HCT116 (cell line): Measurements from ENCODE around the gene ZWILCH. TPM values are rescaled to one million over a fixed set of nuclear protein-coding genes. Genes with fewer than 3 reads are reported as not detected.

ENCODE experiments used
- ATAC-seq: fragments of 200-7000 bp; cut with Tn5 transposase; 2 replicates; pipeline ENCODE4 v1.9.1; 2020; ENCODE audit warnings: mild to moderate bottlenecking, moderate library complexity
- BruUV-seq: library from RNA; stranded (reverse); fragments of 400-500 nt; replicated peaks from 2 replicates; lab custom pipeline; 2021; lab: Mats Ljungman, UMichigan
- CTCF ChIA-PET: fragments of 300-600 bp; sonication (Branson Sonifier 250); formaldehyde crosslinking; loops from one replicate; lab custom pipeline; 2021; ENCODE audit warnings: antibody characterized with exemption; lab: Charles Lee
- POLR2A ChIA-PET: fragments of 300-600, 350-600 bp; sonication (Branson Sonifier 250); formaldehyde crosslinking; loops from one replicate; lab custom pipeline; 2021; ENCODE audit warnings: antibody characterized with exemption; lab: Charles Lee
- RAD21 ChIA-PET, 2 experiments: fragments of 300-600 bp; sonication (Branson Sonifier 250); formaldehyde crosslinking; loops; one replicate each; lab custom pipeline; 2023; ENCODE audit warnings: low total read pairs in 2 of 2; ENCODE audit not compliant: uncharacterized antibody in 2 of 2, unreplicated experiment in 2 of 2, low non-redundant PET in 1 of 2; lab: Charles Lee
- DNase-seq: peaks from one replicate; pipeline ENCODE4 v3.0.0-alpha.2; 2010; ENCODE audit warnings: low read depth, low spot score
- H2AFZ ChIP-seq: fragments of 200-600 bp; shearing (Covaris generic), sonication (generic); 2 replicates; pipeline ENCODE4 v1.6.1; 2017; ENCODE audit warnings: low read depth, mixed run types, mixed read lengths, antibody characterized with exemption, low read length; ENCODE audit not compliant: poor library complexity, severe bottlenecking
- H3K27ac ChIP-seq: 2 replicates; pipeline ENCODE4 v1.5.1; 2012; ENCODE audit warnings: low read depth, low read length
- H3K27me3 ChIP-seq: fragments of 200-600 bp; sonication (generic); 2 replicates; pipeline ENCODE4 v1.6.1; 2016; ENCODE audit warnings: mixed run types, low read length, mixed read lengths; ENCODE audit not compliant: insufficient read depth
- H3K36me3 ChIP-seq, 2 experiments: fragments of 200-500 bp in 1 of 2; fragments of 200-600 bp in 1 of 2; sonication (Bioruptor generic) in 1 of 2; sonication (generic) in 1 of 2; 2 replicates each; pipeline versions ENCODE4 v1.5.1 to v1.6.1; 2014 to 2016; ENCODE audit warnings: low read length in 2 of 2, inconsistent platforms in 1 of 2, mixed read lengths in 1 of 2, mixed run types in 1 of 2; ENCODE audit not compliant: insufficient read depth in 2 of 2, control insufficient read depth in 1 of 2
- H3K4me1 ChIP-seq, 2 experiments: fragments of 200-600 bp in 1 of 2; sonication (generic) in 1 of 2; 2 replicates each; pipeline versions ENCODE4 v1.5.1 to v1.6.1; 2012 to 2017; ENCODE audit warnings: low read length in 2 of 2, inconsistent platforms in 1 of 2, mild to moderate bottlenecking in 1 of 2, mixed read lengths in 1 of 2, mixed run types in 1 of 2, moderate library complexity in 1 of 2; ENCODE audit not compliant: insufficient read depth in 2 of 2, control insufficient read depth in 1 of 2
- H3K4me2 ChIP-seq: fragments of 200-600 bp; sonication (generic); 2 replicates; pipeline ENCODE4 v1.6.1; 2017; ENCODE audit warnings: mixed run types, low read length, mixed read lengths
- H3K4me3 ChIP-seq, 2 experiments: fragments of 200-600 bp in 1 of 2; sonication (generic) in 1 of 2; replicated peaks in 1 of 2; 2 replicates each; pipeline ENCODE4 v1.5.1; 2011 to 2016; ENCODE audit warnings: low read length in 2 of 2, control low read depth in 1 of 2, low read depth in 1 of 2, mild to moderate bottlenecking in 1 of 2, mixed read lengths in 1 of 2, mixed run types in 1 of 2
- H3K79me2 ChIP-seq: fragments of 200-600 bp; sonication (generic); 2 replicates; pipeline ENCODE4 v1.6.1; 2017; ENCODE audit warnings: mild to moderate bottlenecking, mixed run types, low read length, moderate library complexity, mixed read lengths; ENCODE audit not compliant: insufficient read depth
- H3K9ac ChIP-seq: fragments of 200-600 bp; sonication (generic); 2 replicates; pipeline ENCODE4 v1.6.1; 2016; ENCODE audit warnings: low read length, mixed read lengths
- H3K9me2 ChIP-seq: fragments of 200-600 bp; sonication (generic), shearing (Covaris generic); 2 replicates; pipeline ENCODE4 v1.6.1; 2017; ENCODE audit warnings: mixed run types, mild to moderate bottlenecking, moderate library complexity; ENCODE audit not compliant: insufficient read depth
- H3K9me3 ChIP-seq, 2 experiments: fragments of 200-500 bp in 1 of 2; fragments of 200-600 bp in 1 of 2; sonication (Bioruptor generic) in 1 of 2; sonication (generic) in 1 of 2; 2 replicates each; pipeline ENCODE4 v1.6.1; 2014 to 2017; ENCODE audit warnings: low read length in 2 of 2, mixed read lengths in 2 of 2, inconsistent platforms in 1 of 2, low read depth in 1 of 2, mild to moderate bottlenecking in 1 of 2, mixed run types in 1 of 2, moderate library complexity in 1 of 2; ENCODE audit not compliant: control insufficient read depth in 1 of 2, insufficient read depth in 1 of 2
- H4K20me1 ChIP-seq: fragments of 200-600 bp; sonication (generic), shearing (Covaris generic); 2 replicates; pipeline ENCODE4 v1.6.1; 2017; ENCODE audit warnings: mixed run types, mild to moderate bottlenecking, moderate library complexity; ENCODE audit not compliant: insufficient read depth
- ATF3 ChIP-seq: IDR thresholded peaks from 2 replicates; pipeline ENCODE4 v1.6.1; 2012
- CBX3 ChIP-seq: IDR thresholded peaks from 2 replicates; pipeline ENCODE4 v1.6.1; 2012; ENCODE audit warnings: low read depth
- EGR1 ChIP-seq: IDR thresholded peaks from 2 replicates; pipeline ENCODE4 v1.6.1; 2012; ENCODE audit warnings: low read depth
- ELF1 ChIP-seq: IDR thresholded peaks from 2 replicates; pipeline ENCODE4 v1.6.1; 2012; ENCODE audit warnings: low read depth, borderline replicate concordance
- EZH2 ChIP-seq: fragments of 200-600 bp; sonication (generic); IDR thresholded peaks from 2 replicates; pipeline ENCODE4 v1.6.1; 2017; ENCODE audit warnings: antibody characterized with exemption, mixed run types
- EZH2phosphoT487 ChIP-seq: fragments of 200-600 bp; IDR thresholded peaks from 2 replicates; pipeline ENCODE4 v1.6.1; 2018; ENCODE audit warnings: antibody characterized with exemption, borderline replicate concordance
- FOSL1 ChIP-seq: IDR thresholded peaks from 2 replicates; pipeline ENCODE4 v1.6.1; 2012; ENCODE audit warnings: low read depth
- MAX ChIP-seq: IDR thresholded peaks from 2 replicates; pipeline ENCODE4 v1.6.1; 2012
- POLR2A ChIP-seq: IDR thresholded peaks from 2 replicates; pipeline ENCODE4 v1.7.0; 2011; ENCODE audit warnings: borderline replicate concordance; ENCODE audit not compliant: insufficient read depth, insufficient read length; ENCODE audit errors: extremely low read depth
- POLR2AphosphoS5 ChIP-seq: IDR thresholded peaks from 2 replicates; pipeline ENCODE4 v1.6.1; 2011; ENCODE audit warnings: mild to moderate bottlenecking, low read depth, low read length, moderate library complexity
- REST ChIP-seq: IDR thresholded peaks from 2 replicates; pipeline ENCODE4 v1.6.1; 2012; ENCODE audit warnings: low read depth
- SIN3A ChIP-seq: IDR thresholded peaks from 2 replicates; pipeline ENCODE4 v1.6.1; 2012; ENCODE audit warnings: low read depth
- SRF ChIP-seq: IDR thresholded peaks from 2 replicates; pipeline ENCODE4 v1.6.1; 2012; ENCODE audit warnings: low read depth
- TCF7L2 ChIP-seq: IDR thresholded peaks from 2 replicates; pipeline ENCODE4 v1.7.0; 2011; ENCODE audit warnings: borderline replicate concordance, inconsistent platforms; ENCODE audit not compliant: insufficient read depth, insufficient read length; ENCODE audit errors: extremely low read depth
- YY1 ChIP-seq: IDR thresholded peaks from 2 replicates; pipeline ENCODE4 v1.6.1; 2011; ENCODE audit warnings: low read length, low read depth, moderate library complexity, mild to moderate bottlenecking; ENCODE audit not compliant: insufficient replicate concordance; ENCODE audit errors: extremely low read depth
- ZFX ChIP-seq: fragments of 450-650 bp; IDR thresholded peaks from 2 replicates; pipeline ENCODE4 v1.6.1; 2017
- ZNF274 ChIP-seq: fragments of 200-500 bp; sonication (Bioruptor generic); IDR thresholded peaks from 2 replicates; pipeline ENCODE4 v1.6.1; 2014; ENCODE audit warnings: mild to moderate bottlenecking, low read depth, low read length, inconsistent platforms
- intact Hi-C: fragments of 100-400 bp; cut with micrococcal nuclease; formaldehyde crosslinking; loops from 2 replicates; pipeline ENCODE4 v1.10.0; 2022
- total RNA-seq: library from RNA; stranded (reverse); gene quantifications from one replicate; pipeline ENCODE4 v1.2.1, GENCODE V29; 2021; ENCODE audit not compliant: unreplicated experiment

ZWILCH gene
- total RNA-seq, 1 experiment from 2014 or later: 25.8 TPM

- Histone ChIP-seq H3K9ac (peak overlapping the region; percentile 0; the same call in 1 of the 2 replicates), H3K9me2 (no peaks in the 10 kb centered on the region), H4K20me1 (no peaks in the 10 kb centered on the region), H2AFZ (no peak overlapping the region), H3K4me2 (peak overlapping the region; percentile 52), H3K27ac (peak overlapping the region; percentile 23; the same call in 1 of the 2 replicates), H3K79me2 (no peaks in the 10 kb centered on the region; the same call in 1 of the 2 replicates), H3K36me3 (peaks cover 6 to 14% of the 10 kb centered on the region in 2 experiments; a peak in 3 of 4 replicates), H3K27me3 (no peaks in the 10 kb centered on the region), H3K9me3 (no peaks in the 10 kb centered on the region), H3K4me3 (no peak overlapping the region), H3K4me1 (peaks cover 36 to 42% of the 10 kb centered on the region in 2 experiments)
- DNase-seq: no peak
- RAD21 ChIA-PET: no interaction called here
- POLR2A ChIA-PET: no interaction called here
- intact Hi-C loops: no loop called here
- no peak for TF ChIP-seq POLR2AphosphoS5
- TF ChIP-seq SIN3A: no peak
- TF ChIP-seq ELF1: no peak
- peak; percentile 26 for ATAC-seq
- CTCF ChIA-PET: interaction anchor here (1.4 kb wide), 1 partner anchor 15 kb away, joined by 3 read pairs; the partner anchor contains the start of gene SNAPC5
- no TSS peak for BruUV-seq
Observed at GRCh38 chr15:66483131-66483566, 22.0 kb upstream of the ZWILCH start.

GRCh38 chr15:66484539-66485112, 20.5 kb upstream of the ZWILCH start:
- no peak overlapping the region for H2AFZ ChIP-seq
- RAD21 ChIA-PET: no interaction called here
- H3K4me1 ChIP-seq: peaks cover 36 to 37% of the 10 kb centered on the region in 2 experiments
- no peaks in the 10 kb centered on the region; the same call in 1 of the 2 replicates for H3K79me2 ChIP-seq
- no peak overlapping the region for H3K4me2 ChIP-seq
- no TSS peak for BruUV-seq
- POLR2A ChIA-PET: no interaction called here
- no peaks in the 10 kb centered on the region for H3K27me3 ChIP-seq
- no peaks in the 10 kb centered on the region for H3K9me2 ChIP-seq
- no peaks in the 10 kb centered on the region for H3K9me3 ChIP-seq
- ATAC-seq (no peak), DNase-seq (no peak)
- CTCF ChIA-PET: interaction anchor here (1.3 to 1.4 kb wide), 2 partner anchors 13 to 15 kb away, joined by 3 to 5 read pairs; partner anchors contain the start of gene SNAPC5
- no peak overlapping the region for H3K4me3 ChIP-seq
- no peak overlapping the region for H3K27ac ChIP-seq
- no peak overlapping the region for H3K9ac ChIP-seq
- H4K20me1 ChIP-seq: no peaks in the 10 kb centered on the region
- peaks cover 18 to 24% of the 10 kb centered on the region in 2 experiments; a peak in 3 of 4 replicates for H3K36me3 ChIP-seq
- intact Hi-C loops: no loop called here
- TF ChIP-seq POLR2AphosphoS5 (no peak), TCF7L2 (no peak), ATF3 (no peak), EZH2 (no peak), EGR1 (no peak), SRF (no peak), FOSL1 (no peak), ZNF274 (no peak), ELF1 (no peak), YY1 (no peak), MAX (no peak), EZH2phosphoT487 (no peak), SIN3A (no peak), REST (no peak), POLR2A (no peak), CBX3 (no peak), ZFX (no peak)
